ENCODE measurements around the gene TADA3. TPM values are rescaled to one million over a fixed set of nuclear protein-coding genes. Genes with fewer than 3 reads are reported as not detected.
"Not testable (repeated sequence)": the region's sequence is repeated elsewhere in the genome, so short reads cannot be mapped to it uniquely, and the experiment has no call there.

Gene TADA3
- polyA plus RNA-seq, 2 of the 4 experiments (the other 2 are of a cell fraction): 42.6 to 50.3 TPM

GRCh38 chr3:9776896-9777693, 15.2 kb downstream of the TADA3 start:
- ChIA-PET POLR2A (interaction anchor here (1.2 kb wide), 1 partner anchor 14 kb away, joined by 3 read pairs; no protein-coding TSS in a partner anchor), CTCF (interaction anchor here (0.7 to 2.1 kb wide), 5 partner anchors 11 to 169 kb away, joined by 3 to 6 read pairs (median 3); no protein-coding TSS in a partner anchor)
- ATAC-seq: no peak

DNA sequence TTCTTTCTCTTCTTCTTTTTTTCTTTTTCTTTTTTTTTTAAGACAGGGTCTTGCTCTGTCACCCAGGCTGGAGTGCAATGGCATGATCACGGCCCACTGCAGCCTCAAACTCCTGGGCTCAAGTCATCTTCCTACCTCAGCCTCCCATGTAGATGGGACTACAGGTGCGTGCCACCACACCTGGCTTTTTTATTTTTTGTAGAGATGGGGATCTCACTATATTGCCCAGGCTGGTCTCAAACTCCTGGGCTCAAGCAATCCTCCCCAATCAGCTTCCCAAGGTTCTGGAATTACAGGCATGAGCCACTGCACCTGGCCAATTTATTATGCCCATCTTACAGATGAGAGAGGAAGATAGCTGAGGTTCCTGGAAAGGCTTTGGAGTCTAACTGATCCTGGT, 21.3 kb downstream of the TADA3 start:
- H3K27ac ChIP-seq; H3K9me3 ChIP-seq; DNase-seq (ENCODE audit: low read depth in 1 of 2, low spot score in 1 of 2); ATAC-seq; POLR2A ChIA-PET; H3K4me3 ChIP-seq; FAIRE-seq: not testable (repeated sequence)
- WGBS (ENCODE audit: missing lambda C conversion rate): 98% methylated on average over 2 of the region's 2 CpGs
- CTCF ChIA-PET: interaction anchor here (0.6 to 1.8 kb wide), 5 partner anchors 20 to 421 kb away, joined by 3 to 5 read pairs (median 3); partner anchors contain the start of gene OGG1
- peaks cover 27% of the 10 kb centered on the region for H3K4me1 ChIP-seq
- peak overlapping the region; percentile 98; the same call in 2 of the 3 replicates for H3K4me2 ChIP-seq

More at GRCh38 chr3:9776896-9777693, 15.2 kb downstream of the TADA3 start:
- no peak for TF ChIP-seq MAZ (IDR thresholded peaks at IDR 0.05; ENCODE audit: borderline replicate concordance, low read depth, low read length)
- TF ChIP-seq CHD2 (IDR thresholded peaks at IDR 0.05; ENCODE audit: low read length, partially characterized antibody): no peak
- no peak for TF ChIP-seq CHD4 (IDR thresholded peaks at IDR 0.05; ENCODE audit: borderline replicate concordance)
- TF ChIP-seq POLR2A (IDR thresholded peaks at IDR 0.05; ENCODE audit: low read length): no peak
- no peak for TF ChIP-seq ZFP36 (IDR thresholded peaks at IDR 0.05; ENCODE audit: borderline replicate concordance, partially characterized antibody)
- no peak for TF ChIP-seq SMC3 (IDR thresholded peaks at IDR 0.05)
- TF ChIP-seq RCOR1 (IDR thresholded peaks at IDR 0.05; ENCODE audit: low read depth, low read length): no peak
- no peak for TF ChIP-seq CBX2 (IDR thresholded peaks at IDR 0.05; ENCODE audit: borderline replicate concordance, low read depth)
- TF ChIP-seq NR3C1 (IDR thresholded peaks at IDR 0.05): no peak
- TF ChIP-seq CBX8 (IDR thresholded peaks at IDR 0.05): no peak
- TF ChIP-seq, protein P1, sequence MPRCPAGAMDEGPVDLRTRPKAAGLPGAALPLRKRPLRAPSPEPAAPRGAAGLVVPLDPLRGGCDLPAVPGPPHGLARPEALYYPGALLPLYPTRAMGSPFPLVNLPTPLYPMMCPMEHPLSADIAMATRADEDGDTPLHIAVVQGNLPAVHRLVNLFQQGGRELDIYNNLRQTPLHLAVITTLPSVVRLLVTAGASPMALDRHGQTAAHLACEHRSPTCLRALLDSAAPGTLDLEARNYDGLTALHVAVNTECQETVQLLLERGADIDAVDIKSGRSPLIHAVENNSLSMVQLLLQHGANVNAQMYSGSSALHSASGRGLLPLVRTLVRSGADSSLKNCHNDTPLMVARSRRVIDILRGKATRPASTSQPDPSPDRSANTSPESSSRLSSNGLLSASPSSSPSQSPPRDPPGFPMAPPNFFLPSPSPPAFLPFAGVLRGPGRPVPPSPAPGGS (IDR thresholded peaks at IDR 0.05): no peak
- TF ChIP-seq RNF2 (IDR thresholded peaks at IDR 0.05; ENCODE audit: borderline replicate concordance, low read depth): no peak
- TF ChIP-seq POLR2AphosphoS2 (conservative IDR thresholded peaks at IDR 0.05; ENCODE audit: low read length): no peak
- no peak for TF ChIP-seq NFE2L2 (conservative IDR thresholded peaks at IDR 0.05; ENCODE audit: low read length)
- no peak for TF ChIP-seq EP300 (IDR thresholded peaks at IDR 0.05)
- TF ChIP-seq RARB (CRISPR knock-in tag; IDR thresholded peaks at IDR 0.05): no peak
- TF ChIP-seq, protein P2, sequence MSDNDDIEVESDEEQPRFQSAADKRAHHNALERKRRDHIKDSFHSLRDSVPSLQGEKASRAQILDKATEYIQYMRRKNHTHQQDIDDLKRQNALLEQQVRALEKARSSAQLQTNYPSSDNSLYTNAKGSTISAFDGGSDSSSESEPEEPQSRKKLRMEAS (IDR thresholded peaks at IDR 0.05): no peak
- TF ChIP-seq HOXB5 (CRISPR knock-in tag; IDR thresholded peaks at IDR 0.05): no peak
- Histone ChIP-seq H3K4me3 (no peak overlapping the region), H3K9me3 (no peaks in the 10 kb centered on the region), H3K4me2 (no peak overlapping the region), H3K4me1 (no peaks in the 10 kb centered on the region), H3K27ac (no peak overlapping the region)
- no peak for FAIRE-seq
- WGBS (ENCODE audit: missing lambda C conversion rate): 55% methylated on average over 5 of the region's 5 CpGs
- DNase-seq (ENCODE audit: low read depth in 1 of 2, low spot score in 1 of 2): no peak

DNA sequence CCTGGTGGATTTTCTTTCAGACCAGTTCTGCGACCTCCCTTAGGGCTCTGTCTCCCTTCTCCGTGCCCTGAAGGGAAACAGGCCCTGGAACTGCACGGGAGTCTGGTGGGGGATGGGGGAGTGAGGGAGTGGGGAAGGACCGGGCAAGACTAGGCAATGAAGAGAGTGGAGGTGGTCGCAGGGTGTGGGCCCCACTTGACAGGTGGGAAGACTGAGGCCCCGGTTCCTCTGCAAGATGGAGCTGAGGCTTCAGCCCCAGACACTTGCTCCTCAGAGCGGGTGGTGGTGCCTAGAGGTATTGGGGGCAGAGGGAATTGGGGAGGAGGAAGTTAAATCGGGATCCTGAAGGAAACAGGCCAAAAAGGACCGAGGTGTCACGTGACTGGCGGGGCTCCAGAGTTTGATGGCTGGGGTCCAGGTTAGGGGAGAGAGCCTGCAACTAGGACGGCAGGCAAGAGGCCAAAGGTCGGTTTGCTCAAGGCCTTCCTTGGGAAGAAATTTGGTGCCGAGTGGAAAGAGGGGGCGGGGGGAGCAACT, 21.9 kb downstream of the TADA3 start:
- 39% methylated on average over 15 of the region's 15 CpGs for WGBS (ENCODE audit: missing lambda C conversion rate)
- DNase-seq (ENCODE audit: low read depth in 1 of 2, low spot score in 1 of 2): peak in 1 of 2 experiments; percentile 43
- Histone ChIP-seq H3K4me2 (peak overlapping the region; percentile 98), H3K27ac (peak overlapping the region; percentile 92 to 95), H3K9me3 (no peaks in the 10 kb centered on the region), H3K4me1 (peaks cover 27% of the 10 kb centered on the region), H3K4me3 (peak overlapping the region; percentile 74)
- FAIRE-seq: no peak
- ChIA-PET POLR2A (interaction anchor here (0.9 to 1.3 kb wide), 2 partner anchors 21 to 22 kb away, joined by 3 to 10 read pairs; partner anchors contain the start of genes ARPC4, OGG1 and TADA3), CTCF (interaction anchor here (0.7 to 2.7 kb wide), 4 partner anchors 20 to 75 kb away, joined by 3 to 20 read pairs (median 3); partner anchors contain the start of gene OGG1)
- TF ChIP-seq RCOR1 (IDR thresholded peaks at IDR 0.05; ENCODE audit: low read depth, low read length) (no peak), HOXA7 (CRISPR knock-in tag; IDR thresholded peaks at IDR 0.05) (no peak), NFE2L2 (conservative IDR thresholded peaks at IDR 0.05; ENCODE audit: low read length) (no peak), HDAC2 (IDR thresholded peaks at IDR 0.05) (0 out of 2 replicates have a peak, but pooled peaks have one; percentile 69), RFX5 (IDR thresholded peaks at IDR 0.05) (no peak), KDM1A (IDR thresholded peaks at IDR 0.05; ENCODE audit: low read depth) (peak; percentile 94), CHD4 (IDR thresholded peaks at IDR 0.05; ENCODE audit: borderline replicate concordance) (peak; percentile 86), CEBPB (IDR thresholded peaks at IDR 0.05) (no peak)
- TF ChIP-seq, protein P3, sequence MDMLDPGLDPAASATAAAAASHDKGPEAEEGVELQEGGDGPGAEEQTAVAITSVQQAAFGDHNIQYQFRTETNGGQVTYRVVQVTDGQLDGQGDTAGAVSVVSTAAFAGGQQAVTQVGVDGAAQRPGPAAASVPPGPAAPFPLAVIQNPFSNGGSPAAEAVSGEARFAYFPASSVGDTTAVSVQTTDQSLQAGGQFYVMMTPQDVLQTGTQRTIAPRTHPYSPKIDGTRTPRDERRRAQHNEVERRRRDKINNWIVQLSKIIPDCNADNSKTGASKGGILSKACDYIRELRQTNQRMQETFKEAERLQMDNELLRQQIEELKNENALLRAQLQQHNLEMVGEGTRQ (IDR thresholded peaks at IDR 0.05): peak; percentile 75
- peak in 1 of 2 experiments; percentile 4; a peak in 3 of 6 replicates for ATAC-seq
